DMS114 treated with DMSO at 0.1 percent for 48 hours (cell line): ENCODE results near the gene SEL1L.
"Not testable (repeated sequence)": the region's sequence is repeated elsewhere in the genome, so short reads cannot be mapped to it uniquely, and the experiment has no call there.

Experiments used
- DNase-seq: peaks from one replicate; lab custom pipeline; 2025; ENCODE audit not compliant: unreplicated experiment; lab: John Stamatoyannopoulos, UW

Gene SEL1L

GRCh38 chr14:81529391-81529790 lies 4.3 kb downstream of the SEL1L start:
- DNase-seq, result no peak

DNA sequence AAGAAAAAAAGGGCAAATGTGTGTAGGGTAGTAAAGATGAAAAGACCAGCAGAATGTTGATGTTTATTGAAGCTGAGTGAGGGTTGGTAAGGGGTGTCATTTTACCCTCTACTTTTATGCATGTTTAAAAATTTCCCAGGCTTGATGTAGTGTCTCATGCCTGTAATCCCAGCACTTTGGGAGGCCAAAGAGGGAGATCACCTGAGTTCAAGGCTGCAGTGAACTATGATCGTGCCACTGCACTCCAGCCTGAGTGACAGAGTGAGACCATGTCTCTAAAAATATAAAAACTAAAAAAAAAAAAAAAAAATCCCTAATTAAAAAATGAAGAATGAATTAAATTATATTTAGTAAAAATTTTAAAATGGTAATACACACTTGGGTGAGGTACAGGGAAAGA lies 8.5 kb downstream of the SEL1L start:
- DNase-seq, result no peak

- no peak for DNase-seq
Measured at GRCh38 chr14:81523616-81524015, 10.0 kb downstream of the SEL1L start.

GRCh38 chr14:81523016-81523415 lies 10.6 kb downstream of the SEL1L start:
- DNase-seq, result no peak

- DNase-seq, result no peak
Measured at GRCh38 chr14:81521356-81521755, 12.3 kb downstream of the SEL1L start.

DNA sequence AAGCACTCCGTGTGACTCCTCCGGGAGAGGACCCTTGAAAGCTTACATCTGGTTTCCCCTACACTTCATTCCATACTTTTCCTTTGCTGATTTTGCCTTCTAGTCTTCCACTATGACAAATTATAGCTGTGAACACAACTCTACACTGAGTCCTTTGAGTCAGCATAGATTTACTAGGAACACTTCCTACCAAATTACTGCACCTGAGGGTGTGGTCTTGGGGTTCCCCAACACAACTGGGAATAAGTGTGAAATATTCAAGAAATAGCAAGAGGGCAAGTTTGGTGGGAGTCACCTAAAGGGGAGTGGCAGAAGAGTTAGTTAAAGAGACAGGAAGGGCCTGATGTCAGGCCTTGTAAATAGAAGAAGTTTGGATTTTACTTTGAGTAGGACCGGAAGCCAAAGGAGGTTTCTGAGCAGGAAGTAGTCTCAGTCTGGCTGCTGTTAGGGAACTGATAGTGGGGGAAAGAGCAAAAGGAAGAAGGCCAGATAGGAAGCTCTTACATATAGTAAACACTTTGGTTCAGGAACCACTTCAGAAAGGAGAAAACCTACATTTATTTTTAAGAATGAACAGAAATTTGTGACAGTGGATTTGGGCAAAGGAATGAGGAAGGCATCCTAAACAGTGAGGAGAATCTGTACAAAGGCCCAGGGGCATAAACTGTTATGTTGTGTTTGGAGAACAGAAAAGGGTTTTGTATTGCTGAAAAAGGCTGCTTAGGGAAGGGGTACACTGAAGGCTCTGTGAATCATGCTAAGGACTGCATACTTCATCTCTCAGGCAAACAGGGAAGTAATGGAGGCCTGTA lies 14.2 kb downstream of the SEL1L start:
- DNase-seq, result no peak

DNA sequence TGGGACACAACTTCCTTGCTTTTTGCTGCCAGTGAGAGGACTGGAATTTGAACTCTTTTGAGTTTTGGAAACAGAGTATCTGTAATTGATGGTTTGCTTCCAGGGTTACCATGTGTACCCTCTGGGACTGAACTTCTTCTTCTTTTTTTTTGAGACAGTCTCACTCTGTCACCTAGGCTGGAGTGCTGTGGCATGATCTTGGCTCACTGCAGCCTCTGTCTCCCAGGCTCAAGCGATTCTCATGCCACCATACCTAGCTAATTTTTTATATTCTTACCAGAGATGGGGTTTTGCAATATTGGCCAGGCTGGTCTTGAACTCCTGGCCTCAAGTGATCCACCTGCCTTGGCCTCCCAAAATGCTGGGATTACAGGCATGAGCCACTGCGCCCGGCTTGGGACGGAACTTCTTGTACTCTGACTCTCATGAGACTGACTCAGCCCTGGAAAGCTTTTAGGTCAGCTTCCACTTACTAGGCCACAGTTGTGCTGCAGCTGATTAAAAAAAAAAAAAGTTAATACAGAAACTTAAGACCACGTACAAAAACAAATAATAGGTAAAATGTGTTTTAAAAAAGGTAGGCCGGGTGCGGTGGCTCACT lies 15.8 kb downstream of the SEL1L start:
- no peak for DNase-seq

- DNase-seq, result no peak
Measured at GRCh38 chr14:81516986-81517797, 16.5 kb downstream of the SEL1L start.

GRCh38 chr14:81515927-81516326 lies 17.7 kb downstream of the SEL1L start:
- not testable (repeated sequence) for DNase-seq

GRCh38 chr14:81512826-81513225 lies 20.8 kb downstream of the SEL1L start:
- not testable (repeated sequence) for DNase-seq

- no peak for DNase-seq
Measured at GRCh38 chr14:81511111-81511904, 22.3 kb downstream of the SEL1L start.

DNA sequence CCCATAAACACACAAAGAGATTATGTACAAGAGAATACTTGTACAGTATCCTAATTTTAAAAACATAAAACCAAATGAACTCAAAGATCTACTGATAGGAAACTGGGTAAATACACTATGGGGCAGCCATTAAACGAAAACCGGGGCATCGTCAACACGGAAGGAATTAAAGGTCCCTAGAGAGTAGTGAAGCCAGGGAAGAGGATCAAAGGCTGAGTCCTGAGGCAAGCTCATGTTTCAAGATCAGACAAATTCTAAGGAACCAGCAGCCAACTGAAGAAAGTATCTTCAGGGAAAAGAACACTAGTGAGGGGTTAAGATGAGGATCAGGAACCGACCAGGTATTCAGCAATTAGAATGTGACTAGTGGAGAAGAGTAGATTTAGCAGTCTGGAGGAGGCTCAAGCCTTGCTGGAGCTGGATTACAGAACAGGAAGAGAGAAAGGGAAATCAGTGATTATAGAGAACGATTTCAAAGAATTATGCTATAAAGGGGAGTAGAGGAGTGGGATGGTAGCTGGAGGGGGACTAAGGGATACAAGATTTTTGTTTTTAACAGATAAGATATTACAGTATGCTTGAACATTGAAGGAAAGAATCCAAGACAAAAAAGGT lies 23.7 kb downstream of the SEL1L start:
- no peak for DNase-seq

DNA sequence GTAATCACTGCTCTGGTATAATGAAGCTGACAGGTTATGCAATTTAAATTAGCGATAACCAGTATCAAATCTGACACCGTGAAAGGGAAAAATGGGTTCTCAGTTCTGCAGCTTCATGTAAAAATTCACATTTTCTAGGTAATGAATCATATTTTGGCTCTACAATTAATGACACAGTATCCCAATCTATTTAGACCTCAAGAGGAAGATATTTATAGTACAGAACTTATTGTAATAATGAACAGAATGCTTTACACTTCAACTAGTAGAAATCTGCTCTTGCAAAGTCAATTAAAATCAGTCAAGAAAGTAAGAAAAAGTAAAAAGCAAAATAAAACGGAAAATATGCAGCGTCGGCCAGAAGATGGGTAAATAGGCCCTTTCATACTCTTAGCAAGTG lies 24.3 kb downstream of the SEL1L start:
- no peak for DNase-seq

GRCh38 chr14:81506487-81506886 lies 27.2 kb downstream of the SEL1L start:
- DNase-seq, result no peak

DNA sequence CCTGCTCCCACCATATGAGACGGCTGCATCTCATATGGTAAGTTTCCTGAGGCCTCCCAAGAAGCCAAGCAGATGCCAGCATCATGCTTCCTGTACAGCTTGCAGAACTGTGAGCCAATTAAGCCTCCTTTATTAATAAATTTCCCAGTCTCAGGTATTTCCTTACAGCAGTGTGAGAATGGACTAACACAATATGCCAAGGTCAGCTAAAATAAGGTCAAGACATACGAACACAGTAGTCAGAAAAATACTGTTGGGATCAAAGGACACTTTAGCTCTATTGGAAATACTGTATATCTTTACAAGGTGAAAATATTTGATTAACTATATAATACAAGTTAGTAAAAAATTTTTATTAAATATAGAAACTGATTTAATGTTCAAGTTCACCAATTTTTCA lies 28.8 kb downstream of the SEL1L start:
- no peak for DNase-seq

GRCh38 chr14:81485781-81486180 lies 47.9 kb downstream of the SEL1L start:
- DNase-seq, result no peak

DNA sequence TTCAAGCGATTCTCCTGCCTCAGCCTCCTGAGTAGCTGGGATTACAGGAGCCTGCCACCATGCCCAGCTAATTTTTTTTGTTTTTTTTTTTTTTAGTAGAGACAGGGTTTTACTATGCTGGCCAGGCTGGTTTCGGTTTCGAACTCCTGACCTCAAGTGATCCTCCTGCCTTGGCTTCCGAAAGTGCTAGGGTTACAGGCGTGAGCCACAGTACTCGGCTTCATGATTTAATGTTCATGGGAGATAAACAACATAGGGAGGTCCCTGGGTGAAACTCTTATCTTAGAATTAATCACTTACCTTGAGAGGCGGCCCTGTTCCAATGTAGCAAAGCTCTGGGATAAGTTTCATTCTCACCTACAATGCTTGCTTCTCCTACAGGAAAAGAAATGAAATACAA lies 48.3 kb downstream of the SEL1L start:
- no peak for DNase-seq

GRCh38 chr14:81484120-81484519 lies 49.5 kb downstream of the SEL1L start:
- DNase-seq, result no peak

GRCh38 chr14:81480741-81481140 lies 52.9 kb downstream of the SEL1L start:
- DNase-seq, result no peak

GRCh38 chr14:81478446-81478845 lies 55.2 kb downstream of the SEL1L start:
- DNase-seq, result no peak

DNA sequence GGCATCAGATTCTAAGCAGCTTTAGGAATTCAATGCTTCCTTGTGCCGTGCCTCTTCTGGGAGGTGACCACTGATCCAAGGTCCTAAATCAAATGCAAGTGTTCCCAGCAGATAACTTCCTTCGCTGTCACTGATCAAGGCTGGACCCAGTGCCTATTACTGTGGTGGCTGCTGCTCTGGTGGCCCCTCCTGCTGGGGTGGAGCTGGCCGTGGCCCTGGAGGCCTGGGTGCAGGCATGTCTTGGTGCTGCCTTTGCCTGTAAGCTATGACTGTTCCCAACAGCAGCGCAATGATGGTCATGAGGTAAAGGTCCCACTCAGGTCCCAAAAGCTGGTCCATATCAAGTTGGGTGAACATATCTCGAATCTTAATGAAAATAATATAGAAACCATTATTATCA lies 56.8 kb downstream of the SEL1L start:
- DNase-seq, result no peak
